Dermis blood vessel endothelial cell (primary cell): ENCODE results near the gene CATSPERB. TPM values are rescaled to one million over a fixed set of nuclear protein-coding genes. Genes with fewer than 3 reads are reported as not detected.
"Not testable (repeated sequence)": the region's sequence is repeated elsewhere in the genome, so short reads cannot be mapped to it uniquely, and the experiment has no call there.

ENCODE experiments used
- DNase-seq: peaks from one replicate; pipeline ENCODE4 v3.0.0; 2010
- total RNA-seq: library from RNA; depleted of rRNA; stranded (reverse); fragments of >200 nt; gene quantifications from 2 replicates; pipeline ENCODE4 v1.2.3, GENCODE V29; 2014

Gene CATSPERB
- total RNA-seq, 1 donor from 2014 or later = 0.68 TPM

GRCh38 chr14:91732859-91733477 lies 1.1 kb upstream of the CATSPERB start:
- DNase-seq = no peak

GRCh38 chr14:91732439-91732838 lies 553 bp upstream of the CATSPERB start:
- DNase-seq = no peak

GRCh38 chr14:91731018-91731417 lies 868 bp downstream of the CATSPERB start:
- no peak for DNase-seq

- no peak for DNase-seq
These were observed 2.1 kb downstream of the CATSPERB start for GRCh38 chr14:91729756-91730155.

- no peak for DNase-seq
These were observed 3.2 kb downstream of the CATSPERB start for GRCh38 chr14:91728616-91729183.

GRCh38 chr14:91727121-91727520 lies 4.8 kb downstream of the CATSPERB start:
- no peak for DNase-seq

- no peak for DNase-seq
These were observed 8.4 kb downstream of the CATSPERB start for GRCh38 chr14:91723501-91723900.

- no peak for DNase-seq
These were observed 9.5 kb downstream of the CATSPERB start for GRCh38 chr14:91722386-91722785.

GRCh38 chr14:91719839-91720238 lies 12.0 kb downstream of the CATSPERB start:
- DNase-seq = no peak

GRCh38 chr14:91716999-91717398 lies 14.9 kb downstream of the CATSPERB start:
- no peak for DNase-seq

- no peak for DNase-seq
These were observed 17.1 kb downstream of the CATSPERB start for GRCh38 chr14:91714805-91715204.

GRCh38 chr14:91708795-91709194 lies 23.1 kb downstream of the CATSPERB start:
- DNase-seq = no peak

- DNase-seq = no peak
These were observed 24.9 kb downstream of the CATSPERB start for GRCh38 chr14:91706996-91707395.

GRCh38 chr14:91694643-91695042 lies 37.2 kb downstream of the CATSPERB start:
- no peak for DNase-seq

GRCh38 chr14:91693346-91693745 lies 38.5 kb downstream of the CATSPERB start:
- no peak for DNase-seq

- no peak for DNase-seq
These were observed 39.8 kb downstream of the CATSPERB start for GRCh38 chr14:91692075-91692474.

GRCh38 chr14:91689608-91690007 lies 42.3 kb downstream of the CATSPERB start:
- no peak for DNase-seq

- DNase-seq = not testable (repeated sequence)
These were observed 44.5 kb downstream of the CATSPERB start for GRCh38 chr14:91687436-91687835.

- no peak for DNase-seq
These were observed 46.3 kb downstream of the CATSPERB start for GRCh38 chr14:91685600-91685999.

- DNase-seq = no peak
These were observed 49.9 kb downstream of the CATSPERB start for GRCh38 chr14:91681893-91682563.

- no peak for DNase-seq
These were observed 50.8 kb downstream of the CATSPERB start for GRCh38 chr14:91681118-91681517.

GRCh38 chr14:91679273-91679672 lies 52.6 kb downstream of the CATSPERB start:
- DNase-seq = no peak

GRCh38 chr14:91677687-91678086 lies 54.2 kb downstream of the CATSPERB start:
- DNase-seq = not testable (repeated sequence)

GRCh38 chr14:91674911-91675310 lies 57.0 kb downstream of the CATSPERB start:
- DNase-seq = no peak
